GM21390 (cell line): ENCODE data around the gene LRRK2.
"Not testable (repeated sequence)": the region's sequence is repeated elsewhere in the genome, so short reads cannot be mapped to it uniquely, and the experiment has no call there.

Source experiments
- ATAC-seq: cut with Tn5 transposase; IDR thresholded peaks from one replicate; pipeline ENCODE4 v1.9.1; 2021; ENCODE audit not compliant: unreplicated experiment

Gene LRRK2

GRCh38 chr12:40211186-40211585, 13.6 kb upstream of the LRRK2 start:
- ATAC-seq = not testable (repeated sequence)

DNA sequence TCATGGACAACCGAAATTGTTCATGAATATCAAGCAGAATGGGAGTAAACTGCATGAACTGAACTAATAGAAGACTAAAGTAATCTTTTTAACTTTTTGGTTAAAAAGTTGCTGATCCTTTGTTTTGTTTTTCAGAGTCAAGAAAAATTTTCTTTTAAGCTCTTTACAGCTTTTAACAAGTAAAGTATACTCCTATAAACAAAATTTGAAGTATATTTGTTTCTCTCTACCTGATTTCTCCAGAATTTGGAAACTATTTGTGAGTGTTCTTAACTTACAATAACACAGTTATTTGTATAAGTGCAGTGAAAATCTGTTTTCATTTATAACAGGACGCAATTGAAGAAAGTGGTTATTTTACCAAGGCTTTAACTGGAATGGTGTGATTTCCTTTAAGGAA, 12.2 kb upstream of the LRRK2 start:
- ATAC-seq = no peak

DNA sequence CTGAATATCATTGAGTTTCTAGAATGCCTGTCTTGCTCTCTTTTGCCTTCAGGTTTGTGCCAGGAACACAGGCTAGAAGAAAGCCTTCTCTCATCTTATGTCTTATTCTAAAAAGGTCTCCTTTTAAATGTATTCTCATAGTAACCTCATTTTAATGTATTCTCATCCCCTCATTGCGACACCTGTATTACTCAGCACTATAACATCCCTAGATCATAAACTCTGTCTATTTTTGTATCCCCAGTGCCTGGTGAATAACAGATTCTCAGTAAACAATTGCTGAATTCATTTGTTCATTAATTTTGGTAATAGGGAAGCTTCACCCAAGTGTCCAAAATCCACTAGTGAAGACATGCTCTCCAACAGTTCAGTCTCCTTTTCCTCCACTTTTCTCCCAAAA, 8.8 kb upstream of the LRRK2 start:
- ATAC-seq = no peak

- ATAC-seq = no peak
These were observed 8.1 kb upstream of the LRRK2 start for GRCh38 chr12:40216516-40217288.

DNA sequence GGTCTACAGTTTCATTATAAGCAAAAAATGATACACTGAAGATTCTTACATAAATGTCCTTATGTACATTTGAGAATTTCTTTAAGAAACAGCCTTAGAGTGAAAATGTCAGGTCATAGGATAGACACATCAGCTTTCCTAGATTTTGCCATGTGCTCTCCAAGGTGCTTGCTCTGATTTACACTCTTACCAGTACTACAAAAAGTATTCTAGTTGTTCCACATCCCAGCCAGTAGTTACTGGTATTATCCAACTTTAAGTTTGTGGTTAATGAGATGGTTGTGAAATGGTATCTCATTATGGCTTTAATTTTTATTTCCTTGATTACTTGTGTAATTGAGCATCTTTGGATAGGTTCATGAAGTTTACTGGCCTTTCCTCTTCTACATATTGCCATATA, 5.0 kb upstream of the LRRK2 start:
- no peak for ATAC-seq

- ATAC-seq = no peak
These were observed 2.5 kb upstream of the LRRK2 start for GRCh38 chr12:40222247-40222646.

DNA sequence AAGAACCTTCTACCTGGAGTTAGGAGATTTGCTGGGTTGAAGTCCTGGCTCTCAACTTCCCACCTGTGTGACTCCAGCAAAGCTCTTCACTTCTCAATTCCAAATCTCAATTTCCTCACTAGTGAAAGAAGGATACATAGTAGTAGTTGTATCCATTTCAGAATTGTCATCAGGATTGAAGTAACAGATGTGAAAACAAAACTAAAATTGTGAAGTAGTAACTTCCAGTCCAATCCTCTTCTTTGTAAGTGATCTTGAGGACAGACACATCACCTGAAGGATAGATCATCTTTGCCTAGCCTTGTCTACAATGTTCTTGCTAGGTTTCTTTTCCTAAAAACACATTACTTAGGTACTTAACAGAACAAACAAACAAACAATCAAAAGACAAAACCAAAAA, 1.2 kb upstream of the LRRK2 start:
- no peak for ATAC-seq

- ATAC-seq = no peak
These were observed 663 bp downstream of the LRRK2 start for GRCh38 chr12:40225337-40225983.

DNA sequence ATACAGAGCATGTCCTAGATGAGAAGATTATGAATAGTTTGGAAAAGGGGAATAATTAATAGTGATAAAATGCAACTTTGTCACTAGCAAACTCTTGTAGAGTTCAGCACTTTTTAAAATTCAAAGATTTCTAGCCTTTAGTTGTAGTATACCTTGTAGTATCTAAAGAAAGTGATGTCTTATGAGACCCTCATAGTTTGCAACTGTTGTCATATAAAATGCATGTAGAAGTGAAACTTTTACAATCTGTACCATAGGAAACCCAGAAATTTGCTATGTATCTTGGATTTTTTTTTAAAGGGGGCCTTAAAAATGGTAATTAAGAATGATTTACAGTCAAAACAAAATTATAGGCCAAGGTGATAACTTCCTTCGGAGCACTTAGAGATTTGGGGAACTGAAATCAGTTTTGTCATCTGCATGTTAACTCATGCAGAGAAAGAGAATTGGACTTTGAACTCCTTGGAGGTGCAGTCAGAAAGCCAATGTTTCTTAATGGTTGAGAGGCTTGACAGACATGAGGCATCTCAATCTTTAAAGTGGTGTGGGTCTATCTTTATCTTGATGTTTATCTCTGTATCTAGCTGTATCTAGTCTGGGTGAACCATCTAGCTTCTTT, 1.3 kb downstream of the LRRK2 start:
- peak; percentile 55 for ATAC-seq

- peak; percentile 19 for ATAC-seq
These were observed 1.9 kb downstream of the LRRK2 start for GRCh38 chr12:40226705-40227104.

DNA sequence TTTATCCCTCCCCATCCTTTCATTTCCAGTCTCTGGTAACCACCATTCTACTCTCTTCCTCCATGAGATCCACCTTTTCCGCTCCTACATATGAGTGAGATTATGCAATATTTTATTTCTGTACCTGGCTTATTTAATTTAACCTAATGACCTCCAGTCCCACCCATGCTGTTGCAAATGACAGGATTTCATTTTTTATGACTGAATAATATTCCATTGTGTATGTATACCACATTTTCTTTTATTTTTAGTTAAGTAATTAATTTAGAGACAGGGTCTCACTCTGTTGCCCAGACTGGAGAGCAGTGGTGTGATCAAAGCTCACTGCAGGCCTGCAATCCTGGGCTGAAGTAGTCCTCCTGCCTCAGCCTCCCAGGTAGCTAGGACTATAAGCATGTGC, 2.6 kb downstream of the LRRK2 start:
- no peak for ATAC-seq

GRCh38 chr12:40228727-40229126, 3.9 kb downstream of the LRRK2 start:
- no peak for ATAC-seq

- no peak for ATAC-seq
These were observed 5.2 kb downstream of the LRRK2 start for GRCh38 chr12:40229690-40230651.

- peak; percentile 62 for ATAC-seq
These were observed 7.8 kb downstream of the LRRK2 start for GRCh38 chr12:40232602-40233001.

- no peak for ATAC-seq
These were observed 9.1 kb downstream of the LRRK2 start for GRCh38 chr12:40233741-40234367.

- ATAC-seq = no peak
These were observed 11.6 kb downstream of the LRRK2 start for GRCh38 chr12:40236357-40236850.

DNA sequence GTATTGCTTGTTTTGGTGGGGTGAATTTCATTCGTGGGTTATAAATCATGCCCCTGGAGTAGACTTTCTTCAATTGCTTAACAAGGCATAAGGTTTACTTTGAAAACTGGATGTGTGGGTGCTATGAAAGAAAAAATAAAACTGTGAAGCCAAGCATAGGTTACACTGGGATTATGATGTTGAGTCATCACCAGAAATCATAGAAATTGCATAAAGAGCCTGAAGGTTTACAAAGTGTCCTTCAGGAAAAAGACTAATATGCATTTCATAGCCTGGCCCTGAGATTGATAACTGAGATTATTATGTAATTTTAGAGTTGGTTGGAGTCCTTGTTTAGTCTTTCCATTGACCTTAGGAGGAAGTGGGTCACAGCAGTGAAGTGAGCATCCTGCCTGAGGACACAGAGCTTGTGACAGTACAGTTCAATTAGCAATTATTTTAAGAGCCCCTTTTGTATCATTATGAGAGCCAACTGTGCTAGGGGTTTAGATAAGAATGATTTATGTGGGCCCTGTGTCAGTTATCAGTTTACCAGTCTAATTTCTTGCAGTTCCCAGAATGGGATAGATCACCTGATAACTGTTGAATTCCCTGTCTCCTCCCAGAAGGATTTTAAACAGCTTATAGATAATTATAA, 13.6 kb downstream of the LRRK2 start:
- ATAC-seq = no peak

DNA sequence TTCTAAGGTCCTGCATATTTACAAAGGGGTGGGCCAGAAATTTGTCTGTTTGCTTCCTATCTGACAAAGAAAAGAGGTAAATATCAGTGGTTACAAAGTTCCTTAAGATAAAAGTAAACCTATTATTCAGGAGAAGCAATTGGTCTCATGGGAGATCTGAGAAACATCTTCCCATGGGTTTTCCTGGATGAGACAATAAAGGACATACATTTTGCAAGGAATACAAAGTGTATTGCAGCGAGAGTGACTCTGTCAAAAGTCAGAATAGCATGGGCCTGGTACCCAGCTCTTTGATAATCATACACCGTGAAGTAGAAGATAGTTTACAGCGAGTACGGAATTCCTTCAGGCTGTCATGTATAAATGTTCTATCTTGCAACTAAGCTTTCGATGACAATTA, 14.2 kb downstream of the LRRK2 start:
- no peak for ATAC-seq

DNA sequence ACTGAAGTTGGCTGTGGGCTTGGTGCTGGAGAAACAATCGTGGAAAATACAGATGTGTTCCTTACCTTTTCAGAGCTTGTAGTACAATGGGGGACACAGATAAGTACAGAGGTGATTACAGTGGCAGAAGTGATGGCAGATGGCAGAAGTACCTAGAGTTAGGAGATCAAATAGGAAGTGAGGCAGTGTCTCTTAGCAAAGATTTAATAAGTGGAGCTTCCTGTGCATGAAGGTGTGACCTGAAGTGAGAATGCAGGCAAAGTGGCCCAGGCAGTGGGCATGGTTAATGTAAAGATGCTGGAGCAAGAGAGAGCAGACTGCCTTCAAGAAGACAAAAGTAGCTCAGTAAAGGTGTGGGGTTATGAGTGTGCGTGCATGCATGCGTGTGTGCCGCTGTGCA, 16.0 kb downstream of the LRRK2 start:
- ATAC-seq = no peak

DNA sequence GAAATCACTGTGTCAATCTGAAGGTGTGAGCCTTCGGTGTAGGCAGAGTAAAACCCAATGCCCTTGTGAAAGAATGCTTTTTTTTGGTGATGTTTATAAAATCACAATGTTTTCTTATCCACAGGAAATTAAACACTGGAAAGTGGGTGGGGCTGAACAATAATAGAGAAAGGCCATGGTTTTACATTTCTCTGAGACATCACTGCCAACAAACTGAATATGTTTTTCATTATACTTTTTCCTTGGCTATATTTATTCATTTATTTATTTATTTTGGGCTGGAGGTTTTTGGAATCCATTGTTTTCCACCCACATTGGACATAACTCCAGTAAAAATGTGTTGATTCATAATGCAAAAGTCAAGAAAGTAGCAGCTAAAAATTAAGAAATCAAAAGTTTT, 16.9 kb downstream of the LRRK2 start:
- no peak for ATAC-seq
